ENCODE data around the gene MBOAT2.

DNA sequence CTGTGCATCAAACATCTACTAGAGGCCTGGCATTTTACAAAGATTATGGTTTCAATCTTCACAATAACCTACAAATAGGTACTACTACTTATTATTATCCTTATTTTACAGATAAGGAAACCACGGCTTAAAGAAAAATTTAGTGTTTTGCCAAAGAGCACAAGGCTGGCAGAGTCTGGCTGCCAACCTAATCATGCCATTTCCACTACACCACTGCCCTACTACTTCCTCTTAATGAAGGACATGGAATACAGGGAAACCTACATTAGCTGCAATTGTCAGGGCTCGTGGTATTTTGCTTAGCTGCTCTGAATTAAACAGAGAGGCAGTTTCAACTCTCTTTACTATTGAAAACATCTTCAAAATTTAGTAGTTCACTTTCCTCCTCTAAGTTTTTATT is 5.9 kb downstream of the MBOAT2 start:
- no peak for TF ChIP-seq CTCF (IDR thresholded peaks at IDR 0.05)
- no peak for TF ChIP-seq POLR2A (IDR thresholded peaks at IDR 0.05)
